Epithelial cell of prostate (primary cell): ENCODE measurements around the gene TPK1.
A peak's percentile ranks its signal among the peaks of the same experiment; 100 is the strongest.
"Not testable (repeated sequence)": the region's sequence is repeated elsewhere in the genome, so short reads cannot be mapped to it uniquely, and the experiment has no call there.

Experiments used
- DNase-seq: peaks from one replicate; pipeline ENCODE4 v3.0.0-alpha.2; 2011; ENCODE audit warnings: low read depth, low spot score
- H3K27ac ChIP-seq: fragments of 450-650 bp; 2 replicates; pipeline ENCODE4 v1.5.1; 2017; ENCODE audit warnings: mild to moderate bottlenecking

TPK1 gene

GRCh38 chr7:144730224-144730623, 105.6 kb downstream of the TPK1 start:
- no peak for DNase-seq

GRCh38 chr7:144729226-144729625, 106.6 kb downstream of the TPK1 start:
- no peak overlapping the region for H3K27ac ChIP-seq
- no peak for DNase-seq

More at GRCh38 chr7:144730224-144730623, 105.6 kb downstream of the TPK1 start:
- no peak overlapping the region for H3K27ac ChIP-seq

- no peak for DNase-seq
- no peak overlapping the region for H3K27ac ChIP-seq
Observed at GRCh38 chr7:144728551-144728950, 107.3 kb downstream of the TPK1 start.

- H3K27ac ChIP-seq, result not testable (repeated sequence)
Observed at GRCh38 chr7:144726840-144727239, 109.0 kb downstream of the TPK1 start.

GRCh38 chr7:144725070-144725469, 110.8 kb downstream of the TPK1 start:
- H3K27ac ChIP-seq, result no peak overlapping the region
- DNase-seq, result no peak

More at GRCh38 chr7:144726840-144727239, 109.0 kb downstream of the TPK1 start:
- DNase-seq, result not testable (repeated sequence)

- DNase-seq, result no peak
- H3K27ac ChIP-seq, result no peak overlapping the region
Observed at GRCh38 chr7:144723301-144723700, 112.6 kb downstream of the TPK1 start.

GRCh38 chr7:144720710-144721109, 115.1 kb downstream of the TPK1 start:
- no peak for DNase-seq
- H3K27ac ChIP-seq, result no peak overlapping the region

GRCh38 chr7:144720149-144720548, 115.7 kb downstream of the TPK1 start:
- DNase-seq, result peak; percentile 70
- H3K27ac ChIP-seq, result no peak overlapping the region

GRCh38 chr7:144717720-144718119, 118.1 kb downstream of the TPK1 start:
- no peak for DNase-seq
- H3K27ac ChIP-seq, result no peak overlapping the region

- no peak overlapping the region for H3K27ac ChIP-seq
- no peak for DNase-seq
Observed at GRCh38 chr7:144713850-144714249, 122.0 kb downstream of the TPK1 start.

GRCh38 chr7:144710791-144711190, 125.1 kb downstream of the TPK1 start:
- DNase-seq, result no peak
- H3K27ac ChIP-seq, result no peak overlapping the region

GRCh38 chr7:144709066-144709465, 126.8 kb downstream of the TPK1 start:
- H3K27ac ChIP-seq, result no peak overlapping the region
- peak; percentile 24 for DNase-seq

GRCh38 chr7:144691240-144691639, 144.6 kb downstream of the TPK1 start:
- H3K27ac ChIP-seq, result no peak overlapping the region
- no peak for DNase-seq

- no peak overlapping the region for H3K27ac ChIP-seq
- no peak for DNase-seq
Observed at GRCh38 chr7:144682581-144683280, 153.1 kb downstream of the TPK1 start.

GRCh38 chr7:144676492-144676891, 159.4 kb downstream of the TPK1 start:
- no peak overlapping the region for H3K27ac ChIP-seq
- DNase-seq, result no peak

- H3K27ac ChIP-seq, result no peak overlapping the region
- no peak for DNase-seq
Observed at GRCh38 chr7:144674550-144674949, 161.3 kb downstream of the TPK1 start.

GRCh38 chr7:144672869-144673268, 163.0 kb downstream of the TPK1 start:
- DNase-seq, result no peak
- H3K27ac ChIP-seq, result no peak overlapping the region

- DNase-seq, result peak; percentile 5
- no peak overlapping the region for H3K27ac ChIP-seq
Observed at GRCh38 chr7:144671429-144671828, 164.4 kb downstream of the TPK1 start.

GRCh38 chr7:144670218-144670617, 165.6 kb downstream of the TPK1 start:
- H3K27ac ChIP-seq, result no peak overlapping the region
- DNase-seq, result no peak

- no peak overlapping the region for H3K27ac ChIP-seq
- DNase-seq, result no peak
Observed at GRCh38 chr7:144668503-144668902, 167.3 kb downstream of the TPK1 start.

- DNase-seq, result no peak
- no peak overlapping the region for H3K27ac ChIP-seq
Observed at GRCh38 chr7:144665689-144666381, 170.0 kb downstream of the TPK1 start.

GRCh38 chr7:144659211-144659610, 176.6 kb downstream of the TPK1 start:
- no peak overlapping the region for H3K27ac ChIP-seq
- DNase-seq, result no peak
